HepG2 (cell line): ENCODE results near the gene PRICKLE2.
"Not testable (repeated sequence)": the region's sequence is repeated elsewhere in the genome, so short reads cannot be mapped to it uniquely, and the experiment has no call there.

ENCODE experiments used
- CHD2 ChIP-seq: IDR thresholded peaks from 2 replicates; pipeline ENCODE4 v1.6.1; 2011; ENCODE audit warnings: low read depth, low read length, improper control_type of control experiment
- HBP1 ChIP-seq: IDR thresholded peaks from 2 replicates; pipeline ENCODE4 v1.6.1; 2016; ENCODE audit warnings: low read depth, control low read depth
- SP1 ChIP-seq, 2 experiments: fragments of 450-650 bp in 1 of 2; sonication (generic) in 1 of 2; formaldehyde crosslinking in 1 of 2; IDR thresholded peaks; 2 replicates each; pipeline versions ENCODE4 v1.4.0 to v1.6.1; 2016 to 2020; ENCODE audit warnings: missing genetic modification reagents in 1 of 2
- TRIM24 ChIP-seq: sonication (generic); formaldehyde crosslinking; IDR thresholded peaks from 2 replicates; pipeline ENCODE4 v1.8.0; 2022; ENCODE audit warnings: mild to moderate bottlenecking, missing genetic modification reagents
- ZBTB2 ChIP-seq: sonication (generic); formaldehyde crosslinking; IDR thresholded peaks from 2 replicates; pipeline ENCODE4 v1.8.0; 2022; ENCODE audit warnings: low read depth, missing genetic modification reagents
- ZNF224 ChIP-seq: sonication (generic); formaldehyde crosslinking; IDR thresholded peaks from 2 replicates; pipeline ENCODE4 v1.5.0; 2020; ENCODE audit warnings: mild to moderate bottlenecking, missing genetic modification reagents
- TF ChIP-seq, protein P1 (sequence below): sonication (generic); formaldehyde crosslinking; IDR thresholded peaks from 2 replicates; pipeline ENCODE4 v1.5.0; 2020; ENCODE audit warnings: mild to moderate bottlenecking, missing genetic modification reagents, moderate library complexity
- TF ChIP-seq, protein P2 (sequence below): sonication (generic); formaldehyde crosslinking; IDR thresholded peaks from 2 replicates; pipeline ENCODE4 v1.4.0; 2020; ENCODE audit warnings: mild to moderate bottlenecking, low read depth, missing genetic modification reagents

DNA sequence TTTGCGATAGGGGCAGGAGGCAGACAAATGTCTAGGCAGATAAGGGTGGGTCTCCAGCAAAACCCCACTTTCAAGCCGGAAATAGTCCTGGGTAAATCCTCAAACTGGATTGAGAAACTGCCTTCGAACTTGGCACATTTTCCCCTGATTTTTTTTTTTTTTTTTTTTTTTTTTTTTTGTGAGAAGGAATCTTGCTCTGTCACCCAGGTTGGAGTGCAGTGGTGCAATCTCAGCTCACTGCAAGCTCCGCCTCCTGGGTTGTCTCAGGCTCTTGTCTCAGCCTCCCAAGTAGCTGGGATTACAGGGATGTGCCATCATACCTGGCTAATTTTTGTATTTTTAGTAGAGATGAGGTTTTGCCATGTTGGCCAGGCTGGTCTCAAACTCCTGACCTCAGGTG lies 135.9 kb downstream of the PRICKLE2 start:
- TF ChIP-seq, protein P1, sequence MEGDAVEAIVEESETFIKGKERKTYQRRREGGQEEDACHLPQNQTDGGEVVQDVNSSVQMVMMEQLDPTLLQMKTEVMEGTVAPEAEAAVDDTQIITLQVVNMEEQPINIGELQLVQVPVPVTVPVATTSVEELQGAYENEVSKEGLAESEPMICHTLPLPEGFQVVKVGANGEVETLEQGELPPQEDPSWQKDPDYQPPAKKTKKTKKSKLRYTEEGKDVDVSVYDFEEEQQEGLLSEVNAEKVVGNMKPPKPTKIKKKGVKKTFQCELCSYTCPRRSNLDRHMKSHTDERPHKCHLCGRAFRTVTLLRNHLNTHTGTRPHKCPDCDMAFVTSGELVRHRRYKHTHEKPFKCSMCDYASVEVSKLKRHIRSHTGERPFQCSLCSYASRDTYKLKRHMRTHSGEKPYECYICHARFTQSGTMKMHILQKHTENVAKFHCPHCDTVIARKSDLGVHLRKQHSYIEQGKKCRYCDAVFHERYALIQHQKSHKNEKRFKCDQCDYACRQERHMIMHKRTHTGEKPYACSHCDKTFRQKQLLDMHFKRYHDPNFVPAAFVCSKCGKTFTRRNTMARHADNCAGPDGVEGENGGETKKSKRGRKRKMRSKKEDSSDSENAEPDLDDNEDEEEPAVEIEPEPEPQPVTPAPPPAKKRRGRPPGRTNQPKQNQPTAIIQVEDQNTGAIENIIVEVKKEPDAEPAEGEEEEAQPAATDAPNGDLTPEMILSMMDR = not testable (repeated sequence)
- TF ChIP-seq TRIM24 (CRISPR knock-in tag); SP1 (IDR thresholded peaks at IDR 0.05); SP1 (CRISPR knock-in tag; IDR thresholded peaks at IDR 0.05); HBP1 (CRISPR knock-in tag); ZNF224; CHD2; ZBTB2 (CRISPR knock-in tag): not testable (repeated sequence)
- TF ChIP-seq, protein P2, sequence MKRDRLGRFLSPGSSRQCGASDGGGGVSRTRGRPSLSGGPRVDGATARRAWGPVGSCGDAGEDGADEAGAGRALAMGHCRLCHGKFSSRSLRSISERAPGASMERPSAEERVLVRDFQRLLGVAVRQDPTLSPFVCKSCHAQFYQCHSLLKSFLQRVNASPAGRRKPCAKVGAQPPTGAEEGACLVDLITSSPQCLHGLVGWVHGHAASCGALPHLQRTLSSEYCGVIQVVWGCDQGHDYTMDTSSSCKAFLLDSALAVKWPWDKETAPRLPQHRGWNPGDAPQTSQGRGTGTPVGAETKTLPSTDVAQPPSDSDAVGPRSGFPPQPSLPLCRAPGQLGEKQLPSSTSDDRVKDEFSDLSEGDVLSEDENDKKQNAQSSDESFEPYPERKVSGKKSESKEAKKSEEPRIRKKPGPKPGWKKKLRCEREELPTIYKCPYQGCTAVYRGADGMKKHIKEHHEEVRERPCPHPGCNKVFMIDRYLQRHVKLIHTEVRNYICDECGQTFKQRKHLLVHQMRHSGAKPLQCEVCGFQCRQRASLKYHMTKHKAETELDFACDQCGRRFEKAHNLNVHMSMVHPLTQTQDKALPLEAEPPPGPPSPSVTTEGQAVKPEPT (CRISPR knock-in tag) = not testable (repeated sequence)
